ENCODE measurements around the gene RMND1.

The RMND1 gene

GRCh38 chr6:151413372-151414145 is 38.4 kb downstream of the RMND1 start:
- no peak for DNase-seq (ENCODE audit: low read depth)

DNA sequence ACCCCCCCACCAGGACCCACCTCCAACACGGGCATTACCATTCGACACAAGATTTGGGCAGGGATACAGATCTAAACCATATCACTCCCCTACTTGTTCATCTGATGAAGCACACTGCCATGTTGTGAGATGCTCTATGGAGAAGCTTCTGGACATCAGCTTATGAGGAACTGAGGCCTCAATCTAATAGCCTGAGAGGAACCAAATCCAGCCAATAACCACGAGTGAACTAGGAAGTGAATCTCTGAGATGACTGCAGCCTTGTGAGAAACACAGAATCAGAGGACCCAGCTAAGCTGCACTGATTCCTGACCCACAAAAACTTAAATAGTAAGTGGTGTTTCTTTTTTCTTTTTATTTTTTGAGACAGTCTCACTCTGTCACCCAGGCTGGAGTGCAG is 39.0 kb downstream of the RMND1 start:
- no peak for DNase-seq (ENCODE audit: low read depth)

DNA sequence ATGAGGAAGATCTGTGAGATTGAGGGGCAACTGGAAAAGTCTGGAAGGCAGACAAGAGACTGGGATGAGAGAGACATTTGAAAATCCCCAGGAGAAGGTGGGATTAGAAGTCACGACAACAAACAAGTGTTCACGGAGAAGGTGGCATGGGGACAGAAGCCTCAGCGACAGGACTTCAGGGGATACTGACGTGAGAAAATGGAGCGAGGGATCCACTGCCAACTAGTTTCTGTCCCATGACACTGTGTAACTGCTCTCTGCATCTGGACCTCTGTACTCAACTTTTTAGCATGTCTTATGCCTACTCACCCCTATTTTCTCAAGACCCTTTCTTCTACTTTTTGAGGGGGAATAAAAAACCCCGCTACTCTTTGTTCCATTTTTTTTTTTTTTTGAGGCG is 42.2 kb downstream of the RMND1 start:
- DNase-seq (ENCODE audit: low read depth): no peak

GRCh38 chr6:151409260-151409659 is 42.7 kb downstream of the RMND1 start:
- DNase-seq (ENCODE audit: low read depth): no peak

- no peak for DNase-seq (ENCODE audit: low read depth)
These were observed 43.1 kb downstream of the RMND1 start for GRCh38 chr6:151408858-151409257.

GRCh38 chr6:151403919-151404308 is 48.0 kb downstream of the RMND1 start:
- no peak for DNase-seq (ENCODE audit: low read depth)

- no peak for DNase-seq (ENCODE audit: low read depth)
These were observed 49.7 kb downstream of the RMND1 start for GRCh38 chr6:151402228-151402627.

DNA sequence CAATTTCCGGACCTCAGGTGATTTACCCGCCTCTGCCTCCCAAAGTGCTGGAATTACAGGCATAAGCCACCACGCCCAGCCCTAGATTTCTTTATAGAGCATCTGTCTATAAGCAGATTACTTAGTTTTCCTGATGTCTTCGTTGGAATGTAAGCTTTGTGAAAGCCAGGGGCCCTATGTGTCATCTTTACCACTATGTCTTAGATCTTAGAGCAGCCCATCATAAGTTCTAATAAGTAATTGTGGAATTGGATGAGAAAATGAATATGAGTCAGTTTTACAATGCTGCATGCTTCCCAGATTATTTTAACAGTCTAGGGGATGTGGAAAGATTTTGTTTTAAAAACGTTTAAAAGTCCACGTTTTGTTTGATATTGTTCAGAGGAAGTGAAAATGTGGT is 51.5 kb downstream of the RMND1 start:
- no peak for DNase-seq (ENCODE audit: low read depth)

GRCh38 chr6:151399679-151400078 is 52.2 kb downstream of the RMND1 start:
- no peak for DNase-seq (ENCODE audit: low read depth)

GRCh38 chr6:151393410-151393809 is 58.5 kb downstream of the RMND1 start:
- no peak for DNase-seq (ENCODE audit: low read depth)

DNA sequence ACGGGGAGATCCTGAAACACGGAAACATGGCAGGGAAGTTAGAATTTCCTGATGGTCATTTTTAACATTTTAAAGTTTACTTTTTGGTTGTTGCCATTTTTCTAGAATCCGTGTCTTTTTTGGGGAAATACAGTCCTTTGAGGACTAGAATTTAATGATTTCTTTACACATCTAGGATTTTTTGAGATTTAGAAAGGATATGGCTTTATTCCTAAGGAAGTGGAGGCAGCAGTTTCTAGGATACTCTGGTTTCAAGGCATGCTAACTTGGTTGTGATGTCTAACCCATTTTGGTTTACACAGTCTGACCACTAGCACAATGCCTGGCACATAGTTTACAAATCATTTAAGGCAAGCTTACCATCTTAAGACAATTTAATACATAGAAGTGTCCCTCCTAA is 59.5 kb downstream of the RMND1 start:
- DNase-seq (ENCODE audit: low read depth): no peak

DNA sequence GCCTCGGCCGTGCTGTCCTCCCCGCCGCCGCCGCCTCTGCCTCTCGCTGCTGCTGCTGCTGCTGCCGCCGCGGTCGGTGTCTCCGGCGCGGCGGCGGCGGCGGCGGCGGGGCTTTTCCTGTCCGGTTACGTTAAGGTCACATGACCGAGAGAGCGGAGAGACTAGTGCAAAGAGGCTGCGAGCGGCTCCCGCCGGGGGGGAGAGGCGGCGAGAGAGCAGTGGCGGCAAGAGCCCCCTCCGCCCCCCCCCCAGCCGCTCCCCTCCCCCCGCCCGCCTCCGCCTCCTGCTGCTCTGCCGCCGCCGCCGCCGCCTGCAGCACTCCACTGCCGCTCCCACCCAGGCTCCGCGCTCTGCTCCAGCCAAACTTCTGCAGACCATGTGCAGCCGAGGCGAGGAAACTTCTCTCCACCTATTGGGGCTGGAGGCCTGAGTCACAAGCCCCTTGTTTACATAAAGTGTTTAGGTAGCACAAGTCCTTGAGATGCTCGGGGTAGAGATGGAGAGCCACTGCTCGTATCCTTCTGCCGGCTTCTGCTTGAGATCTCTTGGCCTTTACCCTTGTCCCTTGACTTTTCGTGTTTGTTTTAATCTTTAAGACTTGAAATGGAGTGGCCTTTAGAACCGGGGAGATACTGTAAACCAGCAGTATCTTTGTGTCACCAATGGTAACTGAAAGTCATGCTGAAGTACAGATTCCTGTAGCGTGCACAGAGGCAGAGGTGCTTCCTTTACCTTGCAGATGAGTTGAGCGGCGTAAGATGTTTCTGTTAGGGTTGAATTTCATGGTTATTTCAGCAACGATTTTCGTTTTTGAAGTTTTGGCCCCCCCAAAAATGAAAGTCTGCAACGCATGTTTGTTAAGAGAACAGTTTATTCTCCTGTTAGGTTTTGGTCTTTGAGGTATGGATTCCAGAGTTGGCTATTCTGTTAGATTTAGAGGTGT is 60.2 kb downstream of the RMND1 start, which contains the start of gene ZBTB2:
ZBTB2 (minus strand) TSS at position 89 of the 943 bp plus-strand sequence. CDS start 17,922 bp downstream, outside the sequence.
- DNase-seq (ENCODE audit: low read depth): peak; percentile 63

DNA sequence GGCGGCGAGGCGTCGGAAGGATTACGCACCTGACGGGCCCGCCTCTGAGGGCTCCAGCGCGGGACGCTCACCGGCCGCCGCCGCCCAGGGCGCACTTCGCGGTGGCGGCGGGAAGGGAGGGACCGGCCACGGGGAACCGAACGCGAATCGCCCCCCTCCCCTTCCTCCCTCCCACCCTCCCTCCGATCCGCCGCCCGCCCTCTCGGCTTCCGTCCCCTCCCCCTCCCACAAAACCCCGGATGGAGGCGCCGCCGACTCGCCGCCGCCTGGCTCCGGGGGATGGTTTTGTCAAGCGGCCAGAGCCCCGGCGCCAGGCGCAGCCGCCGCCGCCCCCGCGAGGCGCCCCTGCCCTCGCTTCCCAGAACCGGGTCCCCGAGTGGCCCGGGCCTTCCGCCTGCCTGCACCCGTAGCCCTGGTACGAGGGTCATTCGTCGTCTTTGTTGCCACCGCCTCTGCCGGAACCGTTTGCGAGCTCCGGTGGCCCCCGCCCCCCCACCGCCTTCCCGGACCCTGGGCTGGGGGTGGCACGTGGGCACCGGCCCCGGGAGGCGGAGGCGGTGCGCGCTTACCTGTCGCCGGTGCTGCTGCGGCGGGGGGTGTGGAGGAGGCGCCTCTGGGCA is 61.0 kb downstream of the RMND1 start:
- DNase-seq (ENCODE audit: low read depth): peak; percentile 38

DNA sequence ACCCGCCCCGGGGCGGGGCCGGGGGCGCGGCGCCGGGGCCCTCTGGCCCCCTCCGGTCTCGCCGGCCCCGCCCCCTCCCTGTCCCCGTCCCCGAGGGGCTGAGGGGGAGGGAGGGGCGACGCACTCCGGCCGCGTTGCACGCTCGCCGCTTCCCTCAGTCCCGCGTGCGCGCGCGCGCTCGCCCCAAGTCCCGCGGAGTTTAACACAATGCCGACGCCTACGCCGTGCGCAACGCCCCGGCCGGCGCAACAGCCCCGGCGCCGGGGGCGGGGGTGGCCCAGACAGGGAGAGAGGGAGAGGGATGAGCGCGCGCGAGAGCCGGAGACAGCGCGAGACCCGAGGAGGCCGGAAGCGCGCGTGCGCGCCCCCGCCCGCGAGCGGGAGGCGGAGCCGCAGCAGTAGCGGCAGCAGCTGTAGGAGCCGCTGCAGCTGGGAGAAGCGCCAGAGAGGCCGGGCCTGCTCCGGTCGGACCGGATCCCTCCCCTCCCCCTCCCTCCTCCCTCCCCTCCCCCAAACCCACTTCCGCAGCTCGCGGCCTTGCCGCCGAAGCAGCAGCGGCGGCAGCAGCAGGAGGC is 61.6 kb downstream of the RMND1 start:
- DNase-seq (ENCODE audit: low read depth): peak; percentile 98

DNA sequence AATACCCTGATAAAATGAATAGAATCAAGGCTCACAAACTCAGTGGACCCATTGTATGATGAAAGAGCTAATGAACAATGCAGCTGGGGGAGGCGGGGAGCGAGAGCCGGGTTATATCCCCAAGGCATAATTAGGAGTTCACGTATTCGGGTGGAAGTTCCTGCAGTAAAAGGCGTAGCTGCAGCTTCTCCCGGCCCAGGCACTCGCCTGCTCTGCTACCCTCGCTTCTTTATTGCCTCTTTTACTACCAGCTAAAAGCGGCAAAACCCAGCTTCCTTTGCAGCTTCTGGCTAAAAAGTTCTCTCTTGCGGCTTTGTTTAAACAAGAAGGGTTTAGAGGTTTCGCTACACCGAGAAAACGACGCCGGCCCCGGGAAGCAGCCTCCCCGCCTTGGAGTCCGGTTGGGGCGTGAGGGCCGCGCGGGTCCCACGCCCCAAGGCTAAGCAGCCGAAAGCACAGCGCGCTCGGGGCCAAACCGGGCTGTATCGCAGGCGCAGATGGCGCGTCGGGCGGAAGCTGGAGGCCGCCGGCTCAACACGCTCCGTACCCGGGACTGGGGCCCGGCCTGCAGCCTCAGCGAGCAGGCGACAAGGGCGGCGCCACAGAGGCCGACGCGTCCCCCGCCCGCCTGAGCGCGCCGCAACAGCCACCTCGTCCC is 62.2 kb downstream of the RMND1 start:
- DNase-seq (ENCODE audit: low read depth): peak; percentile 76

- no peak for DNase-seq (ENCODE audit: low read depth)
These were observed 62.8 kb downstream of the RMND1 start for GRCh38 chr6:151388997-151389617.

- no peak for DNase-seq (ENCODE audit: low read depth)
These were observed 63.7 kb downstream of the RMND1 start for GRCh38 chr6:151388236-151388635.

- DNase-seq (ENCODE audit: low read depth): no peak
These were observed 64.6 kb downstream of the RMND1 start for GRCh38 chr6:151387175-151387970.

- DNase-seq (ENCODE audit: low read depth): no peak
These were observed 66.7 kb downstream of the RMND1 start for GRCh38 chr6:151385177-151385576.

GRCh38 chr6:151384151-151384550 is 67.8 kb downstream of the RMND1 start:
- DNase-seq (ENCODE audit: low read depth): no peak

All from fibroblast of the conjunctiva (primary cell).